H1 (cell line): Measurements from ENCODE around the gene MIB1. TPM values are rescaled to one million over a fixed set of nuclear protein-coding genes. Genes with fewer than 3 reads are reported as not detected.

Experiments
- CHD1 ChIP-seq: IDR thresholded peaks from 2 replicates; pipeline ENCODE4 v1.6.1; 2012; ENCODE audit warnings: low read depth, low read length, improper control_type of control experiment
- CHD2 ChIP-seq: IDR thresholded peaks from 2 replicates; pipeline ENCODE4 v1.6.1; 2012; ENCODE audit warnings: low read length, improper control_type of control experiment
- CREB1 ChIP-seq: IDR thresholded peaks from 2 replicates; pipeline ENCODE4 v1.6.1; 2012; ENCODE audit warnings: inconsistent platforms
- CTBP2 ChIP-seq: IDR thresholded peaks from 2 replicates; pipeline ENCODE4 v1.7.0; 2011; ENCODE audit warnings: borderline replicate concordance, mild to moderate bottlenecking, moderate library complexity, mixed read lengths, low read length; ENCODE audit not compliant: insufficient read depth, insufficient read length
- EGR1 ChIP-seq: IDR thresholded peaks from 2 replicates; pipeline ENCODE4 v1.6.1; 2011; ENCODE audit warnings: low read depth, low read length, borderline replicate concordance
- EP300 ChIP-seq, 2 experiments: IDR thresholded peaks; 1 replicate in 1 of 2; 2 replicates in 1 of 2; pipeline ENCODE4 v1.6.1; 2011 to 2012; ENCODE audit warnings: low read depth in 2 of 2, low read length in 2 of 2, mild to moderate bottlenecking in 2 of 2, borderline replicate concordance in 1 of 2, inconsistent platforms in 1 of 2, moderate library complexity in 1 of 2
- GABPA ChIP-seq: IDR thresholded peaks from 2 replicates; pipeline ENCODE4 v1.6.1; 2011; ENCODE audit warnings: mild to moderate bottlenecking, low read length, moderate library complexity, borderline replicate concordance; ENCODE audit not compliant: insufficient read depth
- GTF2F1 ChIP-seq: IDR thresholded peaks from 2 replicates; pipeline ENCODE4 v1.6.1; 2012; ENCODE audit warnings: low read depth, low read length, improper control_type of control experiment, borderline replicate concordance
- HDAC6 ChIP-seq: IDR thresholded peaks from one replicate; pipeline ENCODE4 v1.7.1; 2012; ENCODE audit warnings: low read depth, mild to moderate bottlenecking, inconsistent platforms, low read length, moderate library complexity
- JUND ChIP-seq: IDR thresholded peaks from 2 replicates; pipeline ENCODE4 v1.6.1; 2011; ENCODE audit warnings: mild to moderate bottlenecking, improper control_type of control experiment, low read length
- KDM1A ChIP-seq: fragments of 200-600, 300-600 bp; sonication (generic); IDR thresholded peaks from 2 replicates; pipeline ENCODE4 v1.7.1; 2016; ENCODE audit warnings: mild to moderate bottlenecking, low read length, borderline replicate concordance
- KDM4A ChIP-seq: IDR thresholded peaks from one replicate; pipeline ENCODE4 v1.7.1; 2012; ENCODE audit warnings: low read depth, mild to moderate bottlenecking, moderate library complexity, low read length, inconsistent platforms; ENCODE audit not compliant: severe bottlenecking
- MAX ChIP-seq: IDR thresholded peaks from 2 replicates; pipeline ENCODE4 v1.6.1; 2012; ENCODE audit warnings: inconsistent platforms
- NRF1 ChIP-seq: IDR thresholded peaks from 2 replicates; pipeline ENCODE4 v1.6.1; 2011; ENCODE audit warnings: mild to moderate bottlenecking, low read depth, low read length, improper control_type of control experiment
- POLR2A ChIP-seq, 2 experiments: IDR thresholded peaks; 1 replicate in 1 of 2; 2 replicates in 1 of 2; pipeline ENCODE4 v1.6.1; 2011; ENCODE audit warnings: low read depth in 2 of 2, low read length in 2 of 2, mild to moderate bottlenecking in 2 of 2; ENCODE audit errors: control extremely low read depth in 1 of 2
- RBBP5 ChIP-seq: IDR thresholded peaks from 2 replicates; pipeline ENCODE4 v1.7.1; 2012; ENCODE audit warnings: low read depth, mild to moderate bottlenecking, inconsistent platforms, low read length, moderate library complexity, borderline replicate concordance
- RXRA ChIP-seq: IDR thresholded peaks from 2 replicates; pipeline ENCODE4 v1.6.1; 2011; ENCODE audit warnings: low read depth, mild to moderate bottlenecking, low read length, moderate library complexity; ENCODE audit not compliant: insufficient read depth
- SIN3A ChIP-seq, 2 experiments: IDR thresholded peaks in 1 of 2; conservative IDR thresholded peaks in 1 of 2; 2 replicates each; pipeline ENCODE4 v1.6.1; 2011 to 2012; ENCODE audit warnings: low read length in 2 of 2, improper control_type of control experiment in 1 of 2, low read depth in 1 of 2, mild to moderate bottlenecking in 1 of 2
- SIRT6 ChIP-seq: IDR thresholded peaks from one replicate; pipeline ENCODE4 v1.7.1; 2012; ENCODE audit warnings: low read length, inconsistent platforms
- SP1 ChIP-seq: IDR thresholded peaks from 2 replicates; pipeline ENCODE4 v1.6.1; 2011; ENCODE audit warnings: low read depth, low read length
- SP2 ChIP-seq: IDR thresholded peaks from 2 replicates; pipeline ENCODE4 v1.6.1; 2012; ENCODE audit warnings: mild to moderate bottlenecking, low read length, inconsistent platforms
- SP4 ChIP-seq: IDR thresholded peaks from 2 replicates; pipeline ENCODE4 v1.6.1; 2012; ENCODE audit warnings: low read length, inconsistent platforms
- SUZ12 ChIP-seq: fragments of 200-600 bp; sonication (generic); IDR thresholded peaks from 2 replicates; pipeline ENCODE4 v1.6.1; 2012; ENCODE audit warnings: mild to moderate bottlenecking, inconsistent platforms, low read length, moderate library complexity, mixed read lengths
- TCF12 ChIP-seq: IDR thresholded peaks from 2 replicates; pipeline ENCODE4 v1.6.1; 2011; ENCODE audit warnings: low read depth, mild to moderate bottlenecking, low read length
- TEAD4 ChIP-seq: IDR thresholded peaks from 2 replicates; pipeline ENCODE4 v1.6.1; 2012; ENCODE audit warnings: low read depth, low read length, inconsistent platforms, mixed read lengths
- ZNF274 ChIP-seq: IDR thresholded peaks from 2 replicates; pipeline ENCODE4 v1.7.0; 2012; ENCODE audit warnings: low read length, borderline replicate concordance; ENCODE audit errors: extremely low read depth
- polyA plus RNA-seq, 7 experiments: library from polyadenylated mRNA; depleted of rRNA in 3 of 7; stranded (reverse) in 5 of 7; unstranded in 2 of 7; fragments of >200 nt in 5 of 7; fragments of 200-250 nt in 2 of 7; gene quantifications; 1 replicate in 5 of 7; 2 replicates in 1 of 7; 4 replicates in 1 of 7; pipeline versions ENCODE4 v1.2.1 to v1.2.3, GENCODE V29; 2011 to 2013; ENCODE audit warnings: missing spikeins in 2 of 7, mixed read lengths in 2 of 7
- total RNA-seq: library from RNA; stranded (reverse); fragmentation: NEBNext Ultra II Directional; extraction: Animal tissue kit (Norgen Biotek cat#: 25700); gene quantifications from 2 replicates; pipeline ENCODE4 v1.2.1, GENCODE V29; 2021

The MIB1 gene
- total and polyA plus RNA-seq, 2 of the 8 experiments (the other 6 are each of a cell fraction or from before 2014, with no cell fraction given), result 8.2 to 60.3 TPM

DNA sequence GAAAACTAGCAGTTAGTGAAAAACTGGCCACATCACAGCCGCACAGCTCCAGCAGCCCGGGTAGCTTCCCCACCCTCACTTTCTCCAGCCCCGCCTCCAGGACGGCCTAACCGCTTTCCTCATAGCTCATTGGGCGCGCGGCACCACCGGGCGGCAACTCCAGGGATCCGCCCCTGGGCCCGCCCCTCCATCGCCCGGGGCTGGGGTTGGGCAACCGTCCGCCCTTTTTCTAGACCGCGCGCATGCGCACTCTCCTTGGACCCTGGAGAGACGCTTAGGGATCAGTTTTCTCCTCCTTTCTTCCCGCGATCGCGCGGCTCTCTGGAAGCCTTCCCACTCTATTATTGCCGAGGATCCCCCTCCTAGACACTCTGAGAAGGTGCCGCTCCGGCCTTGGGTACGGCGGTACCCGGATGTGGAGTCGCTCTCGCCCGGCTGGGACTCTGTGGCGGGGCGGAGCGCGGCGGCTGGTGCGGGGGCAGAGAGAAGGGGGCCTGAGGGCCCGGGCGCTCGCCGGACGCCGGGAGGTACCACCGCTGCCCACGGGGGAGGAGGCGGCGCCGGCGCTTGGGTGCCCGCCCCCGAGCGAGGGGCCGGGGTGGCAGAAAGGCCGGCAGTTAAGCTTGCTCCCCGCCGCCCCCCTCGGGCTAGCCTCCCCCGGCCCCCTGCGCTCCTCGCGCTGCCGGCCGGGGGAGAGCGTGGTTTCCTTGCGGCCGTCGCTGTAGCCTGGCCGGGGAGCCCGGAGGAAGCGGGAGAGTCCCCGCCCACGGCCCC lies at the start of gene MIB1 (continued):
- TF ChIP-seq POLR2A (IDR thresholded peaks at IDR 0.05; ENCODE audit: control extremely low read depth in 1 of 2, low read depth in 2 of 2, low read length in 2 of 2), result peak; percentile 74 to 75
- no peak for TF ChIP-seq MAX
- TF ChIP-seq SIN3A (conservative IDR thresholded peaks at IDR 0.05 in 1 of 2, IDR thresholded peaks at IDR 0.05 in 1 of 2; ENCODE audit: low read depth in 1 of 2, low read length in 2 of 2), result peak in 1 of 2 experiments; percentile 58; a peak in 1 of 4 replicates
- TF ChIP-seq TEAD4, result no peak
- peak; percentile 82 for TF ChIP-seq NRF1
- no peak for TF ChIP-seq CTBP2
- TF ChIP-seq RXRA, result no peak
- TF ChIP-seq HDAC6, result no peak
- TF ChIP-seq GTF2F1, result no peak
- TF ChIP-seq ZNF274, result no peak
- no peak for TF ChIP-seq SUZ12
- no peak for TF ChIP-seq CREB1
- no peak for TF ChIP-seq TCF12
- TF ChIP-seq SP1, result no peak; the same call in 1 of the 2 replicates
- no peak for TF ChIP-seq JUND
- no peak for TF ChIP-seq CHD1
- TF ChIP-seq RBBP5, result no peak
- TF ChIP-seq EGR1, result no peak
- no peak for TF ChIP-seq SIRT6
- no peak for TF ChIP-seq KDM1A
- no peak for TF ChIP-seq GABPA
- no peak for TF ChIP-seq EP300 (IDR thresholded peaks at IDR 0.05; ENCODE audit: borderline replicate concordance in 1 of 2, low read depth in 2 of 2, low read length in 2 of 2)
- no peak for TF ChIP-seq SP2
- peak; percentile 38 for TF ChIP-seq KDM4A
- TF ChIP-seq SP4, result 0 out of 2 replicates have a peak, but pooled peaks have one; percentile 59
- TF ChIP-seq CHD2, result no peak
